ENCODE results near the gene BRME1.

Gene BRME1

DNA sequence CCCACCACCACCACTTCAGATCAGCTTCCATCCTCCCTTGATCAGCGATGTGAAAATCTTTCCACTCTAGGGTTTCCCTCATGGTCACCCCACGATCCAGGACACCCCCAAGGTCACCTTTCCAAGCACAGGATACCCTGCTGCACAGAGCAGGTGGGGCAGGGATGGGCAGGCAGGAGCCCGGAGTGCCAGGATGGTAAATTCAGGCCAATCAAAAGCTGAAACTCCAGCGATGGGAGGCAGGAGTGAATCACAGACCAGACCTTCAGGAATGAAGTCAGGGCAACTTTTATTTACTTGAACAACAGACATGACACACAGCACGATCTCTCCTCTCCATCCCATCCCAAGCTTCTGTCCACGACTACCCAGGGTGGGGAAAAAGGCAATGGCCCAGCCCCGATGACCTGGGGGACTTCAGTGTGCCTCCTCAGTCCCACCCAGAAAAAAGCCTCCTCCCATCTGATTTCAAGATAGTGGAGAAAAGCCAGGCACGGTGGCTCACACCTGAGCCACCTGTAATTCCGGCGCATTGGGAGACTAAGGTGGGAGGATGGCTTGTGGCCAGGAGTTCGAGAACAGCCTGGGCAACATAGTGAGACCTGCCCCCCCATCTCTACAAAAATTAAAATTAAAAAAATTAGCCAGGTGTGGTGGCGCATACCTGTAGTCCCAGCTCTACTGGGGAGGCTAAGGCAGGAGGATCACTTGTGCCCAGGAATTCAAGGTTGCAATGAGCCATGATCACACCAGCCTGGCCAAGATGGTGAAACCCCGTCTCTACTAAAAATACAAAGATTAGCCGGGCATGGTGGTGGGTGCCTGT, 71.5 kb downstream of the BRME1 start:
- DNase-seq (ENCODE audit: low spot score) = no peak
- TF ChIP-seq, protein P1, sequence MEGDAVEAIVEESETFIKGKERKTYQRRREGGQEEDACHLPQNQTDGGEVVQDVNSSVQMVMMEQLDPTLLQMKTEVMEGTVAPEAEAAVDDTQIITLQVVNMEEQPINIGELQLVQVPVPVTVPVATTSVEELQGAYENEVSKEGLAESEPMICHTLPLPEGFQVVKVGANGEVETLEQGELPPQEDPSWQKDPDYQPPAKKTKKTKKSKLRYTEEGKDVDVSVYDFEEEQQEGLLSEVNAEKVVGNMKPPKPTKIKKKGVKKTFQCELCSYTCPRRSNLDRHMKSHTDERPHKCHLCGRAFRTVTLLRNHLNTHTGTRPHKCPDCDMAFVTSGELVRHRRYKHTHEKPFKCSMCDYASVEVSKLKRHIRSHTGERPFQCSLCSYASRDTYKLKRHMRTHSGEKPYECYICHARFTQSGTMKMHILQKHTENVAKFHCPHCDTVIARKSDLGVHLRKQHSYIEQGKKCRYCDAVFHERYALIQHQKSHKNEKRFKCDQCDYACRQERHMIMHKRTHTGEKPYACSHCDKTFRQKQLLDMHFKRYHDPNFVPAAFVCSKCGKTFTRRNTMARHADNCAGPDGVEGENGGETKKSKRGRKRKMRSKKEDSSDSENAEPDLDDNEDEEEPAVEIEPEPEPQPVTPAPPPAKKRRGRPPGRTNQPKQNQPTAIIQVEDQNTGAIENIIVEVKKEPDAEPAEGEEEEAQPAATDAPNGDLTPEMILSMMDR (IDR thresholded peaks at IDR 0.05; ENCODE audit: borderline replicate concordance, control extremely low read depth, extremely low read depth, insufficient read depth, missing control alignments) = no peak
- in situ Hi-C loops (cut with MboI; ENCODE audit: low sequenced_read_pairs, unreplicated experiment) = no loop called here

GRCh38 chr19:13833330-13834243, 72.3 kb downstream of the BRME1 start:
- in situ Hi-C loops (cut with MboI; ENCODE audit: low sequenced_read_pairs, unreplicated experiment) = no loop called here

More at GRCh38 chr19:13833330-13834243, 72.3 kb downstream of the BRME1 start:
- TF ChIP-seq, protein P1 (IDR thresholded peaks at IDR 0.05; ENCODE audit: borderline replicate concordance, control extremely low read depth, extremely low read depth, insufficient read depth, missing control alignments) = peak; percentile 66
- peak; percentile 98 for DNase-seq (ENCODE audit: low spot score)
